GM19099 (cell line): ENCODE results near the gene PGAP6.

ENCODE experiments used
- POLR2A ChIP-seq: IDR thresholded peaks from 3 replicates; pipeline ENCODE4 v1.6.1; 2011; ENCODE audit warnings: low read depth; ENCODE audit not compliant: insufficient read length; ENCODE audit errors: extremely low read depth

PGAP6 gene

GRCh38 chr16:363766-364490 is 17.9 kb downstream of the PGAP6 start:
- no peak for TF ChIP-seq POLR2A

DNA sequence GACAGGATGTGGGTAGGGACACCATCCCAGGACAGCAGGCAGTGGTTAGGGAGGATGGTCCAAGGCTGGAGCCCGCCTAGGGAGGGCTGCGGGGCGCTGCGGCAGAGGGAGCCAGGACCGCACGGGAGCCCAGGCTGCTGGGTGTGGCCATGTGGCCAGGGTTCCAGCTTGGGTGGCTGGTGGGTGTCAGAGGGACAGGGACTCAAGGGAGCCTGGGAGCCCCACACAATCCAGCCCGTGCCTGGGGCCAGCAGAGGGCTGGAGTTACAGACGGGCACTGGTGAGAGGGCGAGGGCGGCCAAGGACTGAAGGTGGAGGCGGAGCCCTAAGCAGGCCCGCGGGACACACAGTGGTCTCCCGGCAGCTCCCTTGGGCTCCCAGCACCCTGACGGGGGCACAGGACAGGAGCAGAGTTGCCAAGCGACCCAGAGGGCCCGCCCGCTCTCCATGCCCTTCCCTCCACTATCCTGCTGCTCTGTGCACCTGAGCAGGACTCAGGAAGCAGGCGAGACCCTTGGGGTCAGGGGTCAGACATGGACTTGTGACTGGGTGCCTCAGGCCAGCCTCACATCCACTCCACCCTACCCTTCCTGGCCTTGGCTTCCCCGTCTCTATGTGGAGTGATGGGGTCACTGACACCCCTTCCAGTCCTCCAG is 18.5 kb downstream of the PGAP6 start:
- no peak for TF ChIP-seq POLR2A

DNA sequence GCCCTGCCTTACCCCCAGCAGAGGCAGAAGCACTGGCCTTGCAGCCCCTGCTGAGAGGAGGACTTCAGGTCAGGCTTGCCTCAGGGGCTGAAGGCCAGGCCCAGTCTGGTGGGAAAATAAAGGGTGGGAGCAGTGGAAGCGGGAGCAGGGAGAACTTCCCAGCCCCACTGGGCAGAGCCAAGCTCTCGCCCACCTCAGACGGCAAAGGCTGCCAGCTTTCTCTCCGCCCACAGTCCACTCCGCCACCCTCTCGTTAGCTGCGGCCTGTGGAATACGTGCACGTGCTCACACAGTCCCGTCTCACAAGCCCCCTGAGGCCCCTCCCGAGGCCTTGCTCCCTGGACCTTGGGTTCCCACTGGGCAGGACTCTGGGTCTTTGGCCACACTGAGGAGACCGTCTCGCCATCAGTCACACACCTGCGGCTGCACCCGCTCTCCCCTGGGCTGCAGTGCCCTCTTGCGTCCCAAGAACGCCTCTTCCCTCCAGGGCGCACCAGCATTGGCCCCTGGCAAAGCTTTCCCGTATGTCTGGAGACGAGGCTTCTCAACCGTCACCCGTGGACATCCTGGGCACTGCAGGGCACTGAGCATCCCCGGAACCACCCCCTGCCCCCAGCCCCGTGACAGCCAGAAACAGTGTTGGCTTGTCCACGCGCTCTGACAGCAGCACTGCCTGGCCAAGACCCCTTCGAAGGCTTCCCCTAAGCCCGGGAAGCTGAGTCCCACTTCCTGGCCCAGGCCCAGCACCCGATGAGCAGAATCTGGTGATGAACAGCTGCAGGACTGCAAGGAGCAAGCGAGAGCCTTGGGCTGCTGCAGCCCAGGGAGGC is 19.7 kb downstream of the PGAP6 start:
- no peak for TF ChIP-seq POLR2A

GRCh38 chr16:361341-361871 is 20.4 kb downstream of the PGAP6 start:
- TF ChIP-seq POLR2A, result no peak

DNA sequence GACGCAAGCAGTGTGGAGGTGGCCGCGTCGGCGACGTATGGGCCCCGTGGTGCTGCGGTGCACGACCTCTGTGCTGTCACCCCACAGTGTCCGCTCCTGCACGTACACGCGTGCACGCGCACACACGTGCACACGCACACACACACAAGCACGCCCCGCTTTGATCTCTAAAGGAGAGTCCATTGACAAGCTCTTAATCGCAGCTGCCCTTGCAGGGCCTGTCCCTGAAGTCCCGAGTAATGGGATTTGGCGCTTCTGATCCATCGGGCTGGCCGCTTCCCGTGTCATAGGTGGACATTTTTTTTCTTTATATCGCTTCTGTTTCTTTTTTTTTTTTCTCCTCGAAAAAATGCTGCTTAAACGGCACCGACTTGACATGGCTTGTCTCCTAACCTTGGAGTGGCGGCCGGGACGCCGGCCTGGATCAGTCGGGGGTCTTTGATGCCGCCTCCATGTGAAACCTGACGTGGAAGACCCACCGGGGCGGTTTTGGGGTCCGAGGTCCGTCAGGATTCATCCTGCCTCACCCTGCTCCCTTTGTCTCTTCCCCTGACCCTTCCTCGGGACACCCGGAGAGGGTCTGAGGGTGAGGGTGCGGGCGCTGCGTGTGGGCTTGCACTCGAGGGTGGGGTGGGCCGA is 21.0 kb downstream of the PGAP6 start:
- TF ChIP-seq POLR2A, result no peak

DNA sequence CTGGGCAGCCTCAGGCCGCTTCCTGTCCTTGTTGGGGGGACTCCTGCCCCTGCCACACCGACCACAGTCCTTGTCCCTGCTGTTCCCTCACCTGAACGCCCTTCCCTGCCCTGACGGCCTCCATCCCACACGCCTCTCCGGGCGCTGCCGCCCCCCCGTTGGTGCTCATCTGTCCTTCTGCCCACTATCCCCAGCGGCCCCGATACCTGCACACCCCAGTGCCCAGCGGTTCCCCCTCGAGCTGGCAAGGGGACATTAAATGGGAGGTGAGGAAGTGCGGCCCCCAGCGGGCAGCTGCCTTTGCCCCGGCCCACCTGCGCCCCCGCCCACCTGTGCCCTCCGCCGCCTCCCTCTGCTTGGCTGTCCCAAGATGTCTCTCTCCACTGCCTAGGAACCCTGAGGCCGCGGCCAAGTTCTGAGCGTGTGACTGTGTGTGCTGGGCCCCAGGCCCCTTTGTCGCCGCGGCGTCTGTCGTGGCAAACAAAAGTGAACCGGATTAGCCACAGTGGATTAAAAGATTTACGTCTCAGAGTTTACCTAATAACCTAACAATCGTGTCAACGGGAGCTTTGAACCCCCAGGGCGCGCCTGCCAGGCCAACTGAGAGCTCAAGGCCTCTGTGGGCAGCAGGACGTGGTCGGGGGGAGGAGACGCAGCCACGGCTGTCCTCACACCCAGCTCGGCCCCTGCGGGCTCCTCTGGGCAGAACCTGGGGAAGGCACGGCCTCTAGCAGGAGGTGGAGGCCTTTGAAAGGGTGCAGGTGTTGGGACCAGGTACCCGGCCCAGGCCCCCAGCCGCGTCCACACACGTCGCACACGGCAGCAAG is 21.7 kb downstream of the PGAP6 start:
- TF ChIP-seq POLR2A, result no peak

DNA sequence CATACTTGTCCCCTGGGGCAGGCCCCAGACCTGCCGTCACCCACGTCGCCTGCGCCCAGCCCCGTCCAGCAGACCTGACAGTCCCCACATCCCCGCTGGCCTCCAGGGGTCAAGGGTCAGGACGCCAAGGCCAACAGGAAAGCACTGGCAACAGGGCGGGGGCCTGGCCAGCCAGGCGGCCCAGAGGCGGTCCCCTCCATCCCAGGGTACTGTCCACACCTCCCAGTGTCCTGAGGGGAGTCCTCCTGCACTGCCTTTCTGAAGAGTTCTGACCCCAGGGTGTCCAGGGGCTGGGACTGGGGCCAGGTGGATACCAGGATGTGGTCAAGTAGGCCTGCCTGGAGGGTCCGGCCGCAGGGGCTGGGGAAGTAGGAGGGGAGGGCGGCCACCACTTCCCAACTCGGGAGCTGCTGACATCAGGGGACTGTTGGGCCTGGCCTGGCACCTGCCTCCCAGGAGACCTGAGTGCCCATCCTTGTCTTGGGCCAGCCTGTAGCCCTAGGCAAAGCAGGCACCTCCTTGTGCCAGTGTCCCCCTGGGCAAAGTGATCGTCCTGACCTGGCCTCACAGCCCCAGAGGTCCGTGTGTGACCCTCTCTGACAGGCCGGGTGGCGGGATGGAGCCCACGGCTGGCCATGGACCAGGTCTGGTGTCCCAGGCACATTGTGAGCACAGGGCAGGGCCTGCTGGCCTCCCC is 22.6 kb downstream of the PGAP6 start:
- no peak for TF ChIP-seq POLR2A

- no peak for TF ChIP-seq POLR2A
Observed at GRCh38 chr16:356741-357140, 25.0 kb downstream of the PGAP6 start.

- no peak for TF ChIP-seq POLR2A
Observed at GRCh38 chr16:354971-355461, 26.8 kb downstream of the PGAP6 start.

DNA sequence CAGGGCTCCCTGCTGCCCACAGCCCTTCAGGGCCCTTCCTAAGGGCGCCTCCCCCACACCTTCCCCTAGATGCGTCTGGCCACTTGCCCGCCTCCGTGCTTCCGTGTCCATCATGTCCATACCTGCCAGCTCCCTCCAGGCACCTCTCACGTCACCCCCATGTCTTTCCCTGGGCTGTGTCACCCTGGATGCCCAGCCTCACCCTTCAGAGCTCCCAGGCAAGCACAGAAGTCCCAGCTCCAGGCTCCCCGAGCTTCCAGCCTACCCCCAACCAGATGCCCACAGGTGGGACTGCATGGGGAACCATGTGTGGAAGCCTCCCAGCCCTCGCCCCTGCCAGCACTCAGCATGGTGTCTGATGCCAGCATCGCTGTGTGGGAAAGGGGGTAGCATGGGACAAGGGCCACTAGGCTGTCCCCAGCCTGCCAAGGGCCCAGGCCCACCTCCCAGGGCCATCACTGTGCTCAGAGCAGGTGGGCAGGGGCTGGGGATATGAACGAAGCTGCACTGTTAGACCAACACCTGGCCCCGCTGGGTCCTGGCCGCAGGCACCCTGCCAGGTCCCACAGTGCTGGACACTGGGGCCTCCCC is 27.4 kb downstream of the PGAP6 start:
- TF ChIP-seq POLR2A, result no peak

DNA sequence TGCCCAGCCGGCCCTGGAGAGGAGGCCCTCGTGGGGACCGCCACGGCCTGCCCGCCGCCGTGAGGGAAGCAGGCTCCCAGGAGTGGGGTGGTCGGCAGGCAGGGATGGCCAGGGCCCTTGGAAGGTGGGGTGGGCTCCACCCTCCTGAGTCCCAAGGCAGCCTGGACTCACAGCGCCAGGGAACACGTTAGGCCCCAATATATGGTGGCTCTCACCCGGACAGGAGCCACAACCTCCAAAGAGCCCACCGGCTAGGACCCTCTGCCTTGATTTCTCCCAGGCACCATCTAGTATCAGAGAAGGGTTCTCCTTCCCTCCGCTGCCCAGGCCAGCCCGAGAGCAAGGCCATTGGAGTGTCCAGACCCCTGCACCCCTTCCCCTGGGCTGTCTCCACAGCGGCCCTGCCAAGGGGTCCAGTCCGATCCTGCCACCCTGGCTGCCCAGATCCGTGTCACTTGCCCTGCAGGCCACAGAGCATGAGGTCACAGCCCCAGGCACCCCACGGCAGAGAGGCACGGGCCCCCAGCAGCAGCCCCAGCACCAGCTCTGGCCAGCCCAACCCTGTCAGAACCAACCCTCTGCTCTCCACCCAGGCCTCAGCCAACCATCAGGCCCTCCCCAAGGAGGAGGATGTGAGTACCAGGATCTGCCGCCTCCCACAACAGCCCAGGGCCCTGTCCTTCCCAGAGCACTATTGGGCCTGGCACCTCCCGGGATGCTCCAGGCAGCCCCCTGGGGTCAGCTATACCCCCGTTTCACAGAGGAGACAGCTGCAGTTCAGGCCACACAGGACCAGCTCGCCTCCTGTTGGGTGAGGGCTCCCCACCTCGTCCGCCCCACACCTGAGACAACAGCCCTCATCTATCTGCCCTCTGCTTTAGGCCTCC is 28.1 kb downstream of the PGAP6 start:
- no peak for TF ChIP-seq POLR2A
